GM12873 (cell line): Measurements from ENCODE around the gene NSRP1.

Experiments used
- CTCF ChIP-seq: IDR thresholded peaks from 2 replicates; pipeline ENCODE4 v1.5.1; 2012; ENCODE audit warnings: low read depth, mild to moderate bottlenecking, moderate library complexity, low read length, control low read depth; ENCODE audit not compliant: insufficient read depth; ENCODE audit errors: missing control alignments

Gene NSRP1

DNA sequence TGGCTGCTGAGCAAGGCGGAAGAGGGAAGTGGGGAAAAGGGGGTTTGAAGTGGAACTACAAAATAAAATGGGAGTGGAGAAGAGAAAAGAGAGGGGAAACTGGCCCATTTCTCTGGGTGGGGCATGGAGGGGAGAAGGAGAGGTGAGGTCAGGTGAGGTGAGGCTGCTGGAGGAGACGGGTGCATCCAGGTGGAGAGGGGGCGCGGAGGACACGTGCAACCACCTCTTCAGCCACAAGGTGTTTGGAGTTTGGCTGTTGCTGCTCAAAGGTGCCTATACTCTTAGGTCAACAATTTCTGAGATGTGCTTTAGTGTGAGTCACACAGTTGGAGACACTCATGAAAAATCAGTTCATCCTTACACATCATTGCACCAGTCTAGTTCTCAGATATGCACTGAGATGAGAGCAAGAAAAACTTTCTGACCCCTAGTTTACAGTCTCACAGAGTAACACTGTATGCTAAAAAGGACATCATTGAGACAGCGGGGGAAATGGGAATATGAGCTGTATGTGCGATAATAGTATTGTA is 114.0 kb downstream of the NSRP1 start:
- peak; percentile 2 for TF ChIP-seq CTCF

- no peak for TF ChIP-seq CTCF
These were observed 115.6 kb downstream of the NSRP1 start for GRCh38 chr17:30232015-30232823.

GRCh38 chr17:30232824-30233427 is 116.3 kb downstream of the NSRP1 start:
- no peak for TF ChIP-seq CTCF

GRCh38 chr17:30234296-30234695 is 117.7 kb downstream of the NSRP1 start:
- no peak for TF ChIP-seq CTCF

DNA sequence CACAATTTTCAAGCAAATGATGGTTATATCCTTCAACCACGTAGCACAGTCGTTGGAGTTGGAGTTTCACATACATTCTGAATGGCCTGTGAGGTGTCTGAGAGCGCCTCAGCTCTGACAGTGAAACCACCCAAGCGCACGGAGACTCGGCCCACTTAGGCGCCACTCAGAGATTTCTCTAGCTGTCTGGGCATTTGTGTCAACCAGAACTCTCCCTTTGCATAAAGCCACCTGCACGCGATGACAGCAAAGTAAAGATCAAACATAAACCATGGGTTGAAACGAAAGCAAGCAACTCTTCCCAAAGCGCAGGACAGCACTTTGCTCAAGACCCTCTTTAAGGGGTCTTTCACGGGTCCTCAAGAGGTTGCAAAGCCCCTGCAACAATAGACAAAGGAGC is 118.3 kb downstream of the NSRP1 start:
- no peak for TF ChIP-seq CTCF

GRCh38 chr17:30235386-30236296 is 119.0 kb downstream of the NSRP1 start, which contains the start of gene SLC6A4:
SLC6A4 (minus strand) TSS chr17:30235697; CDS start chr17:30221958, 13,739 bp downstream.
- TF ChIP-seq CTCF: no peak
